DMS153 (cell line): ENCODE measurements around the gene SMYD1.
"Not testable (repeated sequence)": the region's sequence is repeated elsewhere in the genome, so short reads cannot be mapped to it uniquely, and the experiment has no call there.

Experiments
- DNase-seq: peaks from one replicate; lab custom pipeline; 2025; lab: John Stamatoyannopoulos, UW

Gene SMYD1

DNA sequence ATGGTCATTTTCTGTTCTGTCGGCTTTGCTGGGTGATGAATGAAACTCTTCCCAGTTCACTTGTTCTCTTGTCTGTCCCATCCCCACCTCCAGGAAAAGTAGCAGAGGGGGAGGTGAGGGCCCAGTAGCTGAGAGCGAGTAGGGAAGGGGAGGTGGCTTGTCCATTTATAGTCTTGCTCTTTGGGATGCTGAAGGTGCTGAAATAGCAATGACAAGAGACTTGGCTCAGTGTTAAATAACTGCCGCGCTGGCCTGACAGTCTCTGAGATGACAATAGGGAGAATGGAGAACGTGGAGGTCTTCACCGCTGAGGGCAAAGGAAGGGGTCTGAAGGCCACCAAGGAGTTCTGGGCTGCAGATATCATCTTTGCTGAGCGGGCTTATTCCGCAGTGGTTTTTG is at the start of gene SMYD1:
Gene SMYD1 (plus strand): TSS at position 228 of the 400 bp plus-strand sequence. CDS start 40 bp downstream, at position 268.
- no peak for DNase-seq

DNA sequence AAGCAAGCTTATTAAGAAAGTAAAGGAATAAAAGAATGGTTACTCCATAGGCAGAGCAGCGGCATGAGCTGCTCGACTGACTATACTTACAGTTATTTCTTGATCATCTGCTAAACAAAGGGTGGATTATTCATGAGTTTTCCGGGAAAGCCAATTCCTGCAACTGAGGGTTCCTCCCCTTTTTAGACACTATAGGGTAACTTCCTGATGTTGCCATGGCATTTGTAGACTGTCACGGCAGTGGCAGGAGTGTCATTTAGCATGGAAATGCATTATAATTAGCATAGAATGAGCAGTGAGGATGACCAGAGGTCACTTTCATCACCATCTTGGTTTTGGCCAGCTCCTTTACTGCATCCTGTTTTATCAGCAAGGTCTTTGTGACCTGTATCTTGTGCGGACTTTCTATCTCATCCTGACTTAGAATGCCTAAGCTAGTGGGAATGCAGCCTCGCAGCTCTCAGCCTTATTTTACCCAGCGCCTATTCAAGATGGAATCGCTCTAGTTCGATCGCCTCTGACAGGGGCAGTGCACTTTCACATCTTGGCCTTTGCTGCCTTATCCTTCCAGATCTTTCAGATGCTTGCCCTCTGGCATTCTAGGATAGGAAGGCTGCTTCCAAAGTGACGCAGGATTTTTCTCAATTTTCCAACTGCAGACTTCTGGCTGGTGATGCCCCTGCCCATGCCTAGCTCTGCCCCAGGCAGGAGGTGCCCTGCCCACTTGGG is 49.4 kb upstream of the SMYD1 start:
- not testable (repeated sequence) for DNase-seq

DNA sequence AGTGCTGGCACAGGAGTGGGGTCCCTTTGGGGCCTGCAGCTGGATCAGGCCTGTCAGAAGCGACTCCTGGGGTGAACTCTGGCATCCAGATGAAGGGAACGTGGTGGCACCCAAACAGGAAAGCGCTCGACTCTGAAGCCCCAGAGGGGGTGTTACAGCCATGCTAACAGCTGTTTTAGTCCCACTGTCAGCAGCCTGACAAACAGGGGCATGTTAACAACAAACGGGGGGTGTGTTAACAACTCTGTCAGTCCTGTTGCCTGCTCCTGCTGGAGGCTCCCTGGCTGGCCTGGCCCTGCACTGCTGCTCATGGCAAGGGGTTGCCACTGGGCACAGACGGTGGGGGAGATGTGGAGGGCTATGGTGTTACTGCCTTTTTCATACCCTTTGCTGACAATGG is 48.7 kb upstream of the SMYD1 start:
- no peak for DNase-seq

DNA sequence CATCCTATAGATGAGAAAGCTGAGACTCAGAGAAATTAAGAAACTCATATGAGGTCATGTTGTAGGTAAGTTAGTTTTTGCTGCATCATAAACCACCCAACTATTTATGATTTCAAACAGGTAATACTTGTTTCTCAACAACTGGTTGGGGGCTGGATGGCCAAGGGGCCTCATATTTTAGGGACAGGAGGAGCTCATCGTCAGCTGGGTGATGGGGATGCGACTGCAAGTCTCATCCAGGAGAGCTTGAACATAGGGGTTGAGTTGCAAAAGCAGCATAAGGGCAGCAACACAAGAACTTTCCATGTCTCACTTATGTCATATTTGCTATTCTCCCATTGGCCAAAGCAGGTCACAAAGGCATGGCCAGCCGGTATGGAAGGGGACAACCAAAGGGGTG is 47.6 kb upstream of the SMYD1 start:
- DNase-seq = no peak

DNA sequence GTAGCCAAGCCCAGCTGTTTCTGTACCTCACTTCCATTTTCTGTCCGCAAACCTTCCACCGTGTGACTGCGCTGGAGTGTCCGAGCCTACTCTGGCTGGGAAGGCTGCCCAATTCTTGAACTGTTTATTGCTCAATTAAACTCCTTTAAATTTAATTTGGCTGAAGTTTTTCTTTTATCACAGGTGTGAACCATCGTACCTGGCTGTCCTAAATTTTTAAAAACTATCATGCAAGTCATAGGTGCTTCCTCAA is 45.0 kb upstream of the SMYD1 start:
- DNase-seq = no peak

DNA sequence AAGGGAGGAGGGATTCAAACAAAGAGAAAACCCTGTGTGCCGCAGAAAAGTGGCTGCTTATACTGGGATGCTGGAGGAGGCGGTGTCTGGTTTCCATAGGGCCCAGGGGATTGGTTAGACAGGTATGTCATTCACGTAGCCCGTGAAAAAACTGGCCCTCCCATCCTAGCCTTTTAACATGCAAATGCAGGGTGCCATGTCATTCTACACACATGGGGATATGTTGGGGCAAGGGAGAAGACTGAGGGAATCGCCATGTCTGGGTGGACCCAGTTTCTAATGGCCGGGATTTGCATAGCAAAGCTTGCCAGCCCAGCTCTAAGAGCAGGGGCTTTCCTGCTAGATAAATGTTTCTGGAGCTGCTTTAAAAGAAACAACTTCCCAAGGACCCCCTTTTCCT is 43.1 kb upstream of the SMYD1 start:
- no peak for DNase-seq

DNA sequence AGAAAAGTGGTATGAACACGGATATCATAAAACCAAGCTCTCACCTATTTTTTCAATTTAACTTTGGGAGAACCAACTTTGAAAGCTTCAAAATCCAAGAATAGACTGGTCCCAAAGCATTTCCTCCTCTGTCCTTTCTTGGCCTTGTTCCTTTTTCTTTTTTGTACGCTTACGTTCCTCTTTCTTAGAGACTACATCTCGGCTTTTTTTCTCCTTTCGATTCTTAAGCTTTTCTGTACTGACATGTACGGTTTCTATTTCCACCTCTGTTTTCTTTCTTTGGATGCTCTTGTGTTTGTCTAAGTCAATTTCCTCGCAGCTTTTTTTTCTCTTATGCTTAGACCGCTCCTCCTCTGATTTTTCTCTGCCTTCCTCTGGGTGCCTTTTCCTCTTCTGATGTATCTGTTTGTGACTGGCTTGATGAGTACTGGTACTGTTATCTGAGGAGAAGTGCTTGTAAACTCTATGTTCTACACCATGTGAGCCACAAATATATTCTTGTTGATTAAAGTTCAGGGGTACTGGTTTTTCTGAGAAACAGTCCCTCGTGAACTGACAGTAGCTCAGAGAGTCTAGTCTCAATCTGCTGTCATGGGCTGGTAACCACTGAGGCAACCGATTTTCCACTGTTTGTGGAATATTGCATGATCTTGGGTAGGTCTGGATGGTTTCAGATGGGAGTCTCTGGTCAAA is 39.8 kb upstream of the SMYD1 start:
- no peak for DNase-seq

DNA sequence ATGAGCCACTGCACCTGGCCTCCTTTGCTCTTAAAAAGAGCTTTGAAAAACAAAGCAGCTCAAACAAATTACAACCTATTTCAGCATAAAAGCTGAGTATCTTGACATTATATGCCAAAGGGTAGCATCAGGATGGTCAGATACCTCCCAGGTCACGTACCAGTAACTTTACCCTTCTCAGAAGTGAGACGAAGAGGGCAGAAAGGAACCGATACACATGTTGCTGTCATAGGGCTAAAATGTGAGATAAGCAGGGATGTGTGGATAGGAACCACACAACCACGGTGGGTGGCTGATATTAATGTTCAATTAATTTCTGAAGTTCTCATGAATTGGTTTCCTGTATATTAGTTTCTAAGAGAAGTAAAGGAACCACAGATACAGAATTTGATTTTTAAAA is 38.7 kb upstream of the SMYD1 start:
- DNase-seq = no peak

DNA sequence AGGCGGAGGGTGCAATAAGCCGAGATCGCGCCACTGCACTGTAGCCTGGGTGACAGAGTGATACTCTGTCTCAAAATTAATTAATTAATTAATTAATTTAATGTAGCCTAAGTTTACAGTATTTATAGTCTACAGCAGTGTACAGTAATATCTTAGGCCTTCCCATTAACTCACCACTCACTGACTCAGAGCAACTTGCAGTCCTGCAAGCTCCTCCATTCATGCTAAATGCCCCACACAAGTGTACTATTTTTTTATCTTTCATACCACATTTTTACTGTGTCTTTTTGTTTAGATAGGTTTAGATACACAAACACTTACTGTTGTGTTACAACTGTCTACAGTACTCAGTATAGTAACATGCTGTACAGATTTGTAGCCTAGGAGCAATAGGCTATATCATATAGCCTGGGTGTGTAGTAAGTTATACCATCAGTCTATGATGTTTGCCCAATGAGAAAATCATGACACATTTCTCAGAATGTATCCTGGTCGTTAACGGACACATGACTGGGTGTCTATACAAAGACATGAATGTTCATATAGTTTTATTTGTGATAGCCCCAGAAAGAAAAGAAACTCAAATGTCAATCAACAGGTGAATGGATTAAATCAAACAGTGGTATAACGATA is 35.4 kb upstream of the SMYD1 start:
- no peak for DNase-seq

DNA sequence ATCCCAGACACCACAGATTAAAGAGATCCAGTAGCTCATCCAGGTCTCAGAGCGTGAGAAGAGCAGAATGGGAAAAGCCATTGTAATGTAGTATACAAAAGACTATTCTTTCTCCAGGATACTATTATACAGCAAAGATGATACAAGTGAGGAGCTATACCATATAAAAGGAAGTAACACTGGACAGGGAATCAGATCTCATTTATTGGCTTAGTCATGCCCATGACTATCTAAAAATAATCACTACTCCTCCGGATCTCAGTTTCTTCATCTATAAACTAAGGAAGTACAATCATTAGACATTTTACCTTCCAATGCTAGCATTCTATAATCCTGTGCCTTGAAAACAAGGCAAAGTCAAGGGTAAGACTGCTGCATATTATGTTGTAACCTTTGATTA is 31.4 kb upstream of the SMYD1 start:
- DNase-seq = no peak

DNA sequence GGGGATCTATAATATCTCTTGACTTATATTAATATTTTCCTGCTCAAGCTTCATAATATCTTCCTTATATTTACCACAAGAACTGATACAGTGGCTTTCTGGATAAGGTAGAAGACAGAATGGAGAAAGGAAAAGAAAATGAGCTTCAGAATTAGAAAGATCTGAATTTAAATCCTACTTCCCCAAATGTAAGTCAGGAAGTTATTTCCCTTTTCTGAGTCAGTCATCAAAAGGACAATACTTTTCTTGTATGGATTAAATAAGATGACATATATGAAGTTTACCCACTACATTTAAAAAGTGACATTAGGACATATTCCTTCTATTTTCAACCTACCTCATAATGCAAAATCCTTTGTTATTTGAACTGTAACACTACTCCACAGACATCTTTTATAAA is 31.0 kb upstream of the SMYD1 start:
- DNase-seq = no peak

DNA sequence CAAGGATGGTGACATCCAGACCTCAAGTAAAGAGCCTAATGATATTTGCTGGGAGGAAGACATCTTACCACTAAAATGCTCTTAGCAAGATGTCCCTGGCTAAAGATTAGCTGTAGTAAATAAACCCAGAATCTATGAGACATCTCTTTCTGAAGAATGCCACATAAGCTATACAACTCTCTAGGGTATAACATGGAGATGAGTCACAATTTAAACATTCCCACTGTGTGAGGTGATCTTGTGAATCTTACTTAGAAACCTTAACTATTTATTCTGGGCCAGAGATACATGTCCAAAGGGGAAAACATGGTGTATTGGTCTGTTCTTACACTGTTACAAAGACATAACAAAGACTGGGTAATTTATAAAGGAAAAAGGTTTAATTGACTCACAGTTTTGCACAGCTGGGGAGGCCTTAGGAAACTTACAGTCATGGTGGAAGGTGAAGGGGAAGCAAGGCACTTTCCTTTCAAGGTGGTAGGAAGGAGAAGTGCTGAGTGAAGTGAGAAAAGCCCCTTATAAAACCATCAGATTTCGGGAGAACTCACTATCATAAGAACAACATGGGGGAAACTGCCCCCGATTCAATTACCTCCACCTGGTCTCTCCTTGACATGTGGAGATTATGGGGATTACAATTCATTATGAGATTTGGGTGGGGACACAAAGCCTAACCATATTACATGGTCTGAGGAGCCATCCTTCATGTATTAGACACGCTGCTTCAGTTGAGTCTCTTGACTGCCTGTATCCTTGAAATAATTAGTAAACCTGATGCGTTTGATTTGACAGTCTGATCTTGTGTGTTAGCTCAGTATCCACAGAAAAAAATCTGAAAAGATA is 29.1 kb upstream of the SMYD1 start:
- DNase-seq = no peak

DNA sequence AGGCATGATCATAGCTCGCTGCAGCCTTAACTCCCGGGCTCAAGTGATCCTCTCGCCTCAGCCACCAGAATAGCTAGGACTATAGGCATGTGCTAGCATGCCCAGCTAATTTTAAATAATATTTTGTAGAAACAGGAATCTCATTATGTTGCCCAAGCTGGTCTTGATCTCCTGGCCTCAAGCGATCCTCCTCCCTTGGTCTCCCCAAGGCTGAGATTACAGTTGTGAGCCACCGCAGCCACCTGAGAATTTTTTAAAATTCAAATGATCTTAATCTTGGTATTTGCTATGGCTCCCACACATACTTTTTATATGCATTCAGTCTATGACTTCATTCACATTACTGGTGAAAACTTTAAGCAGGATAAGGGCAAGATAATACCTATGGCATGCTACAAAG is 25.1 kb upstream of the SMYD1 start:
- no peak for DNase-seq

DNA sequence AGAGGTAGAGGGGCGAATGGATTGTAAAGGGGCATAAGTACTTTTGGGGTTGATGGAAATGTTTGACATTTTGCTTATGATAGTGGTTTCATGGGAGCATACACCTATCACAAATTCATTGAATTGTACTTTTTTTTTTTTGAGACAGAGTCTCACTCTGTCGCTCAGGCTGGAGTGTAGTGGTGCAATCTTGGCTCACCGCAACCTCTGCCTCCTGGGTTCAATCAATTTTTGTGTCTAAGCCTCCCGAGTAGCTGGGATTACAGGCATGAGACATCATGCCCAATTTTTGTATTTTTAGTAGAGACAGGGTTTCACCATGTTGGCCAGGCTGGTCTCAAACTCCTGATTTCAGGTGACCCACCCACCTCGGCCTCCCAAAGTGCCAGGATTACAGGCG is 22.1 kb upstream of the SMYD1 start:
- not testable (repeated sequence) for DNase-seq

DNA sequence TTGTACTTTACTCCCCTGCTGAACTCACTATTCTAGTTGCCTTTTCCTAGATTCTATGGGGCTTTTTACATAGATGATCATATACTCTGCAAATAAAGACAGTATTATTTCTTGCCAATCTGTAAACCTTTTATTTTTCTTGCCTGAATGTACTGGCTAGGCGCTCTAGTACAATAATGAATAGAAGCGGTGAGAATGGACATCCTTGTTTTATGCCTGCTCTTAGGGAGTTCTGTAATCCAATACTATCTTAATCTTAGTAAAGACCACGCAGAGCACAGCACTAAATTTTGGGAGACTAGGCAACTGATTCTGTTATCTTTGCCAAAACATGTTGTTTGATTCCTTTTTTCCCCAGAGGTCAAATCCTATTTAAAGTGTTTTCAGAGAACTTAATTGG is 19.1 kb upstream of the SMYD1 start:
- no peak for DNase-seq

DNA sequence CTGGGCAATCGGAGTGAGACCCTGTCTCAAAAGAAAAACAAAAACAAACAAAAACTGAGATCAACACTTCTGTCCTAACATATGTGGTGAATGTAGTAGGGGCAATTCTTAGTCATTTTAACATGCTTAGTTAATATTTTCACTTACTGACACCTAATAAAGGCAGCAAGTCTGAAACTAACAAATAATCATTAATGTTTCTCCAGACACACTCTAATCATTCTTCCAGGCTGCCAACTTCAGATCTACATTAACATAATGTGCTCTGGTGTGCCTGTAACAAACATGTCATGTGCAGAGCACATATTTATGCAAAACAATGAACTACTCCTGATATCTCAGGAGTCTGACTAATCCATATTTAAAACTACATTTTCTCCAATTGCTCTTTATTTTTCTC is 18.0 kb upstream of the SMYD1 start:
- no peak for DNase-seq

DNA sequence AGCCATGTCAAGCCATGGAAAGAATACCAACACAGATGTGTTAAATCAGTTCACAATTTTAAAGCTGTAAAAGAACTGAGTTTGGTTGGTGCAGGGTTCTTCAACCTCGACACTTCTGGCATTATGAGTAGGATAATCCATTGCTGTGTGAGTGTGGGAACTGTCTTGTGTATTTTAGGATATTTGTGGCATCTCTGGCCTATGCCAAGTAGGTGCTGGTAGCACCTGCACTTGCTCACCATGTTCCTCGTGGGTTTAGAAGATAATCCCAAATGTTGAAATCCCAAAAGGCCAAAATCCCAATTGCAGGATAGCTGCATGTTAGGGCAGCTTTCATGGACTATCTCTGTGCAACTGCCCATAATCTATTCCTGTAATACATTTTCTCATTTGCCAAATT is 15.8 kb upstream of the SMYD1 start:
- no peak for DNase-seq

DNA sequence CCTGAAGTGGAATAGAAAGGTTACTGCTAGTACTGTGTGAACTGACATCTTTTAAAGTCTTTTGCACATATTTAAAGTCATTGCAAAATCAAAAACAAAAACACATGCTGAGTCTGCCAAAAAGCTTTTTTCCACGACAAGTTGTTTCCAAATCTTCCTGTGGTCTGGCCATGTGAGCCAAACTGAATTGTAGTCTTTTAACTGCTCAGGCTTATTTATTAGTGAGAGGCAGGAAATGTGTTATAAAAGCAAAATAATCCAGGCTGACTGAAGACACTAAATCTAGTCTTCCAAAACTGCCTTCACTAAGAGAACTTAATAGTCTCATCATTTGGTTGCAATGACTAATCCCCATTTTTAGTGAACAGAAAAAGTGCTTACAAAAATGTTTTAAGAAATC is 14.3 kb upstream of the SMYD1 start:
- no peak for DNase-seq

DNA sequence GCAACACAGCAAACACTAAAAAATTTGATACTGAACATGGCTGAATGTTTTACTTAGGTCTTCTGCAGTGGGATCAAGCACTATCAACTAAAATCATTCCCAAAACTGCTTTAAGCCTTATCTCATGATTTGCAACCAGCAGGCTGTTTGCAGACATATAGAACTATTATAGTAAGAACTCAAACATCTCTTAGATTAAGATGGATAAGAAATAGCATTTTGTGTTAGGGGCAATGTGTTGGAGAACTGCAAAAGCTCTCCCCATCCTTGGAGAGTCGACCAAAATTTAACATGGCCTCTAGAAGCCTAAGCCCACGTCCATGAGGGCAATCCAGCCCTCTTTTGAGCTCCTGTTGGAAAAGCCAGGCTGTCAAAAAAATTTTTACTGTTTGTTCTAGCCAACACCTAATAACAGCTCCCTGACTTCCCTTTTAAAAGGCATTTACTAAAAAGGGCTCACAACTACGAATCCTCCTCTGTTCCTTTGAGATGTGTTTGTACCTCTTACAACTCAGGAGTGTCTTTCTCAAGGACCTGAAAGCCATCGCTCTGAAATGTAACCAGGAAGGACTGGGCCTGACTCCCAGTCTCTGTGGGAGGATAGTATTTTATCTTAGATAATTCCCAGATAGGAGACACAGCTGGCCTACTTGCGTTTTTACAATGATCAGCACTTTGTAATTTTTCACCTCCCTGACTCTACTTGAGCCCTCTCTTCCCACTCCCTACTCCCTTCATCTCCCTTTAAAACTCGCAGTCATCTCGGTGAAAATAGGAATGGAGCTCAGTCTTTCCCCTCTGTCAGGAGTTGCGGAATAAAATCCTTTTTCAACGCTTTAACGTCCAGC is 13.5 kb upstream of the SMYD1 start:
- DNase-seq = no peak

DNA sequence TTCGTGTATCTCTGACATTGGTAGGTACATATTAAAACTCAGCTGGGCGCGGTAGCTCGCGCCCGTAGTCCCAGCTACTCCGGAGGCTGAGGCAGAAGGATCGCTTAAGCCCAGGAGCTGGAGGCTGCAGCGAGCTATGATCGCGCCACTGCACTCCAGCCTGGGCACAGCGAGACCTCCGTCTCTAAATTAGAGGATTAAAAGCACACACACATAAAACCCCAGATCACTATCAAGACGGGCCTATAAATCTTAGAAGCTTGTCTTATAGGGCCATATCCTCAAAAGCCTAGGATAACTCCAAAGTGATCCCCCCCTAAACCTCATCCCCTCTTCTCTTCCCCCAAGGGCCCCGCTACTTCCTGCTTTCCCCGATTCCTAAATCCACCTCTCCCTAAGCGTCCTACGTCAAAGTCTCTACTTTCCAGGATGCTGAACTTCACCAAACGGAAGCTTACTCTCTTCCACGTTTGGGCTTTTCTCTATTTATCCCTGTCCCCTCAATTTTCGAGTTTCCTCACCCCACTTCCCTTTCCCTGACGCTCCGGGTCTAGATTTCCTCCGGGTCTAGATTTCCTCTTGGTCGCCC is 12.7 kb upstream of the SMYD1 start:
- DNase-seq = no peak

DNA sequence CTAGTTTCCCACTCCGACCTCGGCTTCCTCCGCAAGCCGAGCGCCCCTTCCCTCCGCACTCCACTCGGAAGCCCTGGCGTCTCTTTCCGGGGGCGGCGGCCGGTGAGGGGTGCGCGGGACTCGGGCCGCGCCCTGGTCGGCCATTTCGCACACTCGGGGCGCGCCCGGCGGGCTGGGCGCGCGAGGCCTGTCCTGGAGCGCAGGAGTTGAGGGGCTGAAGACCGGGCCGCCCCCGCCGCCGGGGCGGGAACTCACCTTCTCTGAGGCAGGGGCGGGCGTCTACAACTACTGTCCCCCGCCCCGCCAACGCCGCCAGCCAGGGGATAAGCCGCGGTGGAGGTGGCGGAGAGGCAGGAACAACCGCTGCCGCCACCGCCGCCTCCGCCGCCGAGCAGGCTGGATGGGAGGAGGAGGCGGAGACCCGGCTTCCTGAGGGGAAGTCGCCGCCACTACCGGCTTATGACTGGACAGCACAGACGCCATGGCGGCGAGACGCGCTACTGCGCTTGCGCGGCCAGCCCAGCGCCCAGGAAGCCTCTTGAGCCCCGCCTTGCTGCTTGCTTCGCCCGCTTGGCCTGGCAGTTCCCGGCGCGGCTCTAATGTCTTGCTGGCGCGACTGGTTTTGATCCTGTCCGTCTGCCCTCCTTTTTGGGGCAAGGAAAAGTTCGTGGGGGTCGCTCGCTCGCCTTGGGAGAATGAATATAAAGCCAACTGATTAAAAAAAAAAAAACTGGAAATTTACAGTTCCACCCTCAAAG is 12.1 kb upstream of the SMYD1 start, which contains the start of gene KRCC1:
Gene KRCC1 (minus strand): TSS at position 413 of the 758 bp plus-strand sequence. CDS start 27,220 bp downstream, outside the sequence.
- peak; percentile 89 for DNase-seq
